Inflammatory macrophage treated with lipopolysaccharide for 4 hours (primary cell): Measurements from ENCODE around the gene URB2.
"Not testable (repeated sequence)": the region's sequence is repeated elsewhere in the genome, so short reads cannot be mapped to it uniquely, and the experiment has no call there.

ENCODE experiments used
- DNase-seq: peaks from one replicate; pipeline ENCODE4 v3.0.0-alpha.2; 2020

The URB2 gene

GRCh38 chr1:229696385-229696784 is 70.3 kb downstream of the URB2 start:
- no peak for DNase-seq

GRCh38 chr1:229699613-229700267 is 73.7 kb downstream of the URB2 start:
- DNase-seq = no peak

GRCh38 chr1:229704157-229704556 is 78.1 kb downstream of the URB2 start:
- DNase-seq = no peak

- DNase-seq = not testable (repeated sequence)
These were observed 79.1 kb downstream of the URB2 start for GRCh38 chr1:229705152-229705551.

- DNase-seq = not testable (repeated sequence)
These were observed 81.1 kb downstream of the URB2 start for GRCh38 chr1:229707127-229707526.

- no peak for DNase-seq
These were observed 83.5 kb downstream of the URB2 start for GRCh38 chr1:229709500-229710013.
